Measurements from ENCODE around the gene OSBPL3.

DNA sequence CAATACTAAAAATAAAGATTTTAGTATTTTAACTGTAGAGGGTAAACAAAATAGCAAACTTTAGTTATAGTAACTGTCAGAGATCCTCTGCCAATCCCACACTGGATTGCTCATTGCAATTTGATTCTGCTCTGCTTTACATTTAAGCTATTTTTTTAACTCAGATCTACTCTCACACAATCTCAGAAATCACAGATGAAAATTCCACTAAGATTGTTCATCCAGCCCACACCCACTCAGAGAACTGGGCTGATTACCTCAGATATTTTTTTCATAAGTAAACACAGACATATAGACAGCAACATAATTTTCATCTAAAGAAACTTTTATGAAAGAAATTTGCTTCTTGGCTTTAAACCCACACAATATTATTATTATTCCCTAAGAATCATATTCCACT, 7.0 kb downstream of the OSBPL3 start:
- TF ChIP-seq EZH2 (IDR thresholded peaks at IDR 0.05): no peak
- TF ChIP-seq POLR2AphosphoS5 (IDR thresholded peaks at IDR 0.05; ENCODE audit: borderline replicate concordance, low read depth, low read length): no peak
